Activated CD8-positive, alpha-beta memory T cell treated with anti-CD3 and anti-CD28 coated beads, Interleukin-2, amount 50 U/mL, for 1 hour (primary cell): ENCODE data around the gene NUMB.
"Not testable (repeated sequence)": the region's sequence is repeated elsewhere in the genome, so short reads cannot be mapped to it uniquely, and the experiment has no call there.

ENCODE experiments used
- DNase-seq: peaks from one replicate; pipeline ENCODE4 v3.0.0-alpha.2; 2020; ENCODE audit errors: extremely low read depth

Gene NUMB

GRCh38 chr14:73465823-73466532 is 7.6 kb upstream of the NUMB start:
- no peak for DNase-seq

- DNase-seq = no peak
Observed at GRCh38 chr14:73463411-73463810, 5.1 kb upstream of the NUMB start.

GRCh38 chr14:73462815-73463214 is 4.5 kb upstream of the NUMB start:
- DNase-seq = no peak

- no peak for DNase-seq
Observed at GRCh38 chr14:73462048-73462715, 3.8 kb upstream of the NUMB start.

- no peak for DNase-seq
Observed at GRCh38 chr14:73461478-73462047, 3.2 kb upstream of the NUMB start.

- no peak for DNase-seq
Observed at GRCh38 chr14:73460691-73461127, 2.4 kb upstream of the NUMB start.

- no peak for DNase-seq
Observed at GRCh38 chr14:73459959-73460358, 1.6 kb upstream of the NUMB start.

- DNase-seq = no peak
Observed at GRCh38 chr14:73457924-73458182, 493 bp downstream of the NUMB start.

- DNase-seq = no peak
Observed at GRCh38 chr14:73457041-73457923, 1.1 kb downstream of the NUMB start.

GRCh38 chr14:73455294-73455693 is 3.1 kb downstream of the NUMB start:
- no peak for DNase-seq

GRCh38 chr14:73452341-73453186 is 5.8 kb downstream of the NUMB start:
- no peak for DNase-seq

GRCh38 chr14:73443758-73444157 is 14.6 kb downstream of the NUMB start:
- no peak for DNase-seq

- no peak for DNase-seq
Observed at GRCh38 chr14:73441286-73441685, 17.1 kb downstream of the NUMB start.

GRCh38 chr14:73438993-73439392 is 19.4 kb downstream of the NUMB start:
- DNase-seq = no peak

- DNase-seq = no peak
Observed at GRCh38 chr14:73437206-73437605, 21.1 kb downstream of the NUMB start.

GRCh38 chr14:73432124-73432523 is 26.2 kb downstream of the NUMB start:
- no peak for DNase-seq

GRCh38 chr14:73428353-73428824 is 30.0 kb downstream of the NUMB start:
- no peak for DNase-seq

GRCh38 chr14:73427516-73428264 is 30.7 kb downstream of the NUMB start:
- no peak for DNase-seq

GRCh38 chr14:73426877-73427276 is 31.5 kb downstream of the NUMB start:
- DNase-seq = no peak

- no peak for DNase-seq
Observed at GRCh38 chr14:73424453-73424852, 33.9 kb downstream of the NUMB start.

GRCh38 chr14:73423092-73423491 is 35.3 kb downstream of the NUMB start:
- DNase-seq = not testable (repeated sequence)
